ENCODE measurements around the gene DNAJB12. TPM values are rescaled to one million over a fixed set of nuclear protein-coding genes. Genes with fewer than 3 reads are reported as not detected.

DNAJB12 gene
- polyA plus RNA-seq, 1 donor (not counting 4 experiments of a cell fraction or from before 2014, with no cell fraction given), result 12.0 TPM

DNA sequence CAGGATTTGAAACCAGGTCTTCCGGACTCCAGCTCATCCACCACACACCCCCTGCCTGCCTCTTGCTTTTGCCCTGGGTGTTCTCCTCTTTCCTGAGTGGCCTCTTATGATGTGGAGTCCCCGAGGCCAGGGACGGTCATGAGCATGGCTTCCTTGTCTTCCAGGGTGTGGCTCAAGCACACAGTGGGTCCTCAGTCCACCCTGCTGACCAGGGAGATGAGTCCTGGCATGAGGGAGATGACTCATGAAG, 32.8 kb downstream of the DNAJB12 start:
- Histone ChIP-seq H3K4me1 (ENCODE audit: control insufficient read depth, extremely low read depth, insufficient read depth, low read length) (peaks cover 50% of the 10 kb centered on the region), H4K20me1 (ENCODE audit: control insufficient read depth, extremely low read depth, insufficient read depth, low read length) (no peaks in the 10 kb centered on the region), H3K9me3 (ENCODE audit: control insufficient read depth, low read depth, low read length) (no peaks in the 10 kb centered on the region), H3K9ac (ENCODE audit: control insufficient read depth, extremely low read depth, insufficient read depth, low read length) (peak overlapping the region; percentile 91), H3K27ac (ENCODE audit: control insufficient read depth, insufficient read depth, low read length) (peak overlapping the region; percentile 94), H3K27me3 (ENCODE audit: control insufficient read depth, extremely low read depth, insufficient read depth, low read length) (no peaks in the 10 kb centered on the region), H3K4me2 (ENCODE audit: control insufficient read depth, extremely low read depth, insufficient read depth, low read depth, low read length) (peak overlapping the region; percentile 3), H3K79me2 (ENCODE audit: control insufficient read depth, insufficient read depth, low read length) (no peaks in the 10 kb centered on the region), H3K4me3 (ENCODE audit: control insufficient read depth in 2 of 3, extremely low read depth in 1 of 3, insufficient read depth in 2 of 3, low read depth in 1 of 3, low read length in 3 of 3) (no peak overlapping the region), H3K36me3 (ENCODE audit: control insufficient read depth in 2 of 2, extremely low read depth in 1 of 2, insufficient read depth in 2 of 2, low read length in 2 of 2) (no peaks in the 10 kb centered on the region), H3K9me1 (ENCODE audit: control insufficient read depth, extremely low read depth, insufficient read depth, low read length) (no peaks in the 10 kb centered on the region), H2AFZ (ENCODE audit: control insufficient read depth, low read length) (no peak overlapping the region)
- TF ChIP-seq, protein P1, sequence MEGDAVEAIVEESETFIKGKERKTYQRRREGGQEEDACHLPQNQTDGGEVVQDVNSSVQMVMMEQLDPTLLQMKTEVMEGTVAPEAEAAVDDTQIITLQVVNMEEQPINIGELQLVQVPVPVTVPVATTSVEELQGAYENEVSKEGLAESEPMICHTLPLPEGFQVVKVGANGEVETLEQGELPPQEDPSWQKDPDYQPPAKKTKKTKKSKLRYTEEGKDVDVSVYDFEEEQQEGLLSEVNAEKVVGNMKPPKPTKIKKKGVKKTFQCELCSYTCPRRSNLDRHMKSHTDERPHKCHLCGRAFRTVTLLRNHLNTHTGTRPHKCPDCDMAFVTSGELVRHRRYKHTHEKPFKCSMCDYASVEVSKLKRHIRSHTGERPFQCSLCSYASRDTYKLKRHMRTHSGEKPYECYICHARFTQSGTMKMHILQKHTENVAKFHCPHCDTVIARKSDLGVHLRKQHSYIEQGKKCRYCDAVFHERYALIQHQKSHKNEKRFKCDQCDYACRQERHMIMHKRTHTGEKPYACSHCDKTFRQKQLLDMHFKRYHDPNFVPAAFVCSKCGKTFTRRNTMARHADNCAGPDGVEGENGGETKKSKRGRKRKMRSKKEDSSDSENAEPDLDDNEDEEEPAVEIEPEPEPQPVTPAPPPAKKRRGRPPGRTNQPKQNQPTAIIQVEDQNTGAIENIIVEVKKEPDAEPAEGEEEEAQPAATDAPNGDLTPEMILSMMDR (optimal IDR thresholded peaks at IDR 0.05 in 1 of 3, IDR thresholded peaks at IDR 0.05 in 1 of 3, conservative IDR thresholded peaks at IDR 0.05 in 1 of 3; ENCODE audit: extremely low read depth in 1 of 3, insufficient read depth in 2 of 3, low read length in 3 of 3), result no peak
- TF ChIP-seq EZH2 (IDR thresholded peaks at IDR 0.05; ENCODE audit: low read length), result no peak
- FAIRE-seq, result peak; percentile 34
- dilution Hi-C loops (cut with MboI; ENCODE audit: extremely low pct_ligation_motif_present, low sequenced_read_pairs), result no loop called here
- peak; percentile 100 for DNase-seq (ENCODE audit: low read depth, low spot score)

- Histone ChIP-seq H3K9me1 (ENCODE audit: control insufficient read depth, extremely low read depth, insufficient read depth, low read length) (no peaks in the 10 kb centered on the region), H3K9ac (ENCODE audit: control insufficient read depth, extremely low read depth, insufficient read depth, low read length) (peak overlapping the region; percentile 91), H2AFZ (ENCODE audit: control insufficient read depth, low read length) (no peak overlapping the region), H3K27me3 (ENCODE audit: control insufficient read depth, extremely low read depth, insufficient read depth, low read length) (no peaks in the 10 kb centered on the region), H3K36me3 (ENCODE audit: control insufficient read depth in 2 of 2, extremely low read depth in 1 of 2, insufficient read depth in 2 of 2, low read length in 2 of 2) (no peaks in the 10 kb centered on the region), H3K79me2 (ENCODE audit: control insufficient read depth, insufficient read depth, low read length) (no peaks in the 10 kb centered on the region), H3K27ac (ENCODE audit: control insufficient read depth, insufficient read depth, low read length) (peak overlapping the region; percentile 94), H3K4me3 (ENCODE audit: control insufficient read depth in 2 of 3, extremely low read depth in 1 of 3, insufficient read depth in 2 of 3, low read depth in 1 of 3, low read length in 3 of 3) (peak overlapping the region in 1 of 3 experiments; percentile 55), H3K4me1 (ENCODE audit: control insufficient read depth, extremely low read depth, insufficient read depth, low read length) (peaks cover 53% of the 10 kb centered on the region), H3K9me3 (ENCODE audit: control insufficient read depth, low read depth, low read length) (no peaks in the 10 kb centered on the region), H3K4me2 (ENCODE audit: control insufficient read depth, extremely low read depth, insufficient read depth, low read depth, low read length) (peak overlapping the region; percentile 29), H4K20me1 (ENCODE audit: control insufficient read depth, extremely low read depth, insufficient read depth, low read length) (no peaks in the 10 kb centered on the region)
- TF ChIP-seq EZH2 (IDR thresholded peaks at IDR 0.05; ENCODE audit: low read length), result no peak
- TF ChIP-seq, protein P1 (optimal IDR thresholded peaks at IDR 0.05 in 1 of 3, IDR thresholded peaks at IDR 0.05 in 1 of 3, conservative IDR thresholded peaks at IDR 0.05 in 1 of 3; ENCODE audit: extremely low read depth in 1 of 3, insufficient read depth in 2 of 3, low read length in 3 of 3), result no peak
- FAIRE-seq (no peak), DNase-seq (ENCODE audit: low read depth, low spot score) (no peak)
- dilution Hi-C loops (cut with MboI; ENCODE audit: extremely low pct_ligation_motif_present, low sequenced_read_pairs), result no loop called here
These were observed 33.3 kb downstream of the DNAJB12 start for GRCh38 chr10:72321248-72322029.

Measured in keratinocyte (primary cell).